ENCODE measurements around the gene PIWIL4. TPM values are rescaled to one million over a fixed set of nuclear protein-coding genes. Genes with fewer than 3 reads are reported as not detected.
A peak's percentile ranks its signal among the peaks of the same experiment; 100 is the strongest.
"Not testable (repeated sequence)": the region's sequence is repeated elsewhere in the genome, so short reads cannot be mapped to it uniquely, and the experiment has no call there.

The PIWIL4 gene
- polyA plus RNA-seq, 1 experiment: 1.0 TPM

- ChIA-PET CTCF (interaction anchor here (2.0 to 5.5 kb wide), 4 partner anchors 10 to 285 kb away, joined by 6 to 45 read pairs (median 14); no protein-coding TSS in a partner anchor), POLR2A (interaction anchor here (0.8 kb wide), 1 partner anchor 155 kb away, joined by 4 read pairs; the partner anchor contains the start of gene AMOTL1)
- no peak overlapping the region for H3K4me3 ChIP-seq (ENCODE audit: low read depth, low read length)
- H3K27me3 ChIP-seq (ENCODE audit: control insufficient read depth, insufficient read depth, low read length): no peaks in the 10 kb centered on the region
- no peak for TF ChIP-seq CTCF (IDR thresholded peaks at IDR 0.05; ENCODE audit: low read depth, low read length)
- H3K9me3 ChIP-seq (ENCODE audit: control insufficient read depth, insufficient read depth, low read length): peaks cover 3% of the 10 kb centered on the region; the same call in 1 of the 2 replicates
- H3K27ac ChIP-seq (ENCODE audit: low read depth, low read length): no peak overlapping the region
- no peak for DNase-seq (ENCODE audit: low read depth, low spot score)
Observed at GRCh38 chr11:94613120-94613519, 46.0 kb downstream of the PIWIL4 start.

GRCh38 chr11:94623120-94623735 is 56.1 kb downstream of the PIWIL4 start:
- CTCF ChIA-PET: interaction anchor here (0.5 to 7.9 kb wide), 87 partner anchors 9 to 1803 kb away, joined by 3 to 173 read pairs (median 4); partner anchors contain the start of genes CWC15 and SRSF8
- peak; percentile 46 for DNase-seq (ENCODE audit: low read depth, low spot score)
- no peaks in the 10 kb centered on the region; the same call in 1 of the 2 replicates for H3K9me3 ChIP-seq (ENCODE audit: control insufficient read depth, insufficient read depth, low read length)
- POLR2A ChIA-PET: no interaction called here
- TF ChIP-seq CTCF (IDR thresholded peaks at IDR 0.05; ENCODE audit: low read depth, low read length): peak; percentile 90
- no peak overlapping the region for H3K4me3 ChIP-seq (ENCODE audit: low read depth, low read length)
- H3K27ac ChIP-seq (ENCODE audit: low read depth, low read length): no peak overlapping the region
- H3K27me3 ChIP-seq (ENCODE audit: control insufficient read depth, insufficient read depth, low read length): peaks cover 2% of the 10 kb centered on the region

DNA sequence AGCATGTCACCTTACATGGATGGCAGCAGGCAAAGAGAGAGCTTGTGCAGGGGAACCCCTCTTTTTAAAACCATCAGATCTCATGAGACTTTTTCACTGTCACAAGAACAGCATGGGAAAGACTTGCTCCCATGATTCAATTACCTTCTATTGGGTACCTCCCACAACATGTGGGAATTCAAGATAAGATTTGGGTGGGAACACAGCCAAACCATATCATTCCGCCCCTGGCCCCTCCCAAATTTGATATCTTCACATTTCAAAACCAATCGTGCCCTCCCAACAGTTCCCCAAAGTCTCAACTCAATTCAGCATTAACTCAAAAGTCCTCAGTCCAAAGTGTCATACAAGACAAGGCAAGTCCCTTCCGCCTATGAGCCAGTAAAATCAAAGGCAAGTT is 58.3 kb downstream of the PIWIL4 start:
- POLR2A ChIA-PET; DNase-seq (ENCODE audit: low read depth, low spot score); H3K4me3 ChIP-seq (ENCODE audit: low read depth, low read length); H3K27me3 ChIP-seq (ENCODE audit: control insufficient read depth, insufficient read depth, low read length); H3K27ac ChIP-seq (ENCODE audit: low read depth, low read length); H3K9me3 ChIP-seq (ENCODE audit: control insufficient read depth, insufficient read depth, low read length): not testable (repeated sequence)
- CTCF ChIA-PET: interaction anchor here (1.5 to 7.9 kb wide), 3 partner anchors 117 to 342 kb away, joined by 3 to 173 read pairs (median 101); no protein-coding TSS in a partner anchor

- H3K27ac ChIP-seq (ENCODE audit: low read depth, low read length); POLR2A ChIA-PET: not testable (repeated sequence)
Observed at GRCh38 chr11:94627003-94627560, 59.9 kb downstream of the PIWIL4 start.

DNA sequence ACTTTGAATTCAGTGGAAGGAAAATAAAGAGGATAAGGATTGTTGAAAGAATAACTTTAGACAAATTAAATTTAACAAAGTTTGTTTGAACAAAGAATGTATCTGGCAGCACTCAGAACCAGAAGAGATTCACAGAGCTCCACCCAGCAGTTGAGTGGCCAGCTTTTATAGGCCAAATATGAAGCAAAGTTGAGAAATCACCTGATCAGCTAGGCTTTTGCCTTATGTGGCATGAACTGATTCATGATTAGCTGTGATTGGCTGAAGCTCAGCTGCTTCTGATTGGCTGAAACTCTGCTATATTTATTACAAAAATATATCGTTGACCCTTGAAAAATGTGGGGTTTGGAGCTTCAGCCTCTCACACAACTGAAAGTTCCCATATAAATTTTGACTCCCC is 62.6 kb downstream of the PIWIL4 start:
- no peaks in the 10 kb centered on the region; the same call in 1 of the 2 replicates for H3K9me3 ChIP-seq (ENCODE audit: control insufficient read depth, insufficient read depth, low read length)
- DNase-seq (ENCODE audit: low read depth, low spot score): no peak
- H3K4me3 ChIP-seq (ENCODE audit: low read depth, low read length): no peak overlapping the region
- ChIA-PET CTCF (interaction anchor here (1.0 to 2.1 kb wide), 2 partner anchors 157 to 268 kb away, joined by 4 to 7 read pairs; no protein-coding TSS in a partner anchor), POLR2A (no interaction called here)
- no peak overlapping the region for H3K27ac ChIP-seq (ENCODE audit: low read depth, low read length)
- no peak for TF ChIP-seq CTCF (IDR thresholded peaks at IDR 0.05; ENCODE audit: low read depth, low read length)
- H3K27me3 ChIP-seq (ENCODE audit: control insufficient read depth, insufficient read depth, low read length): peaks cover 2% of the 10 kb centered on the region

More at GRCh38 chr11:94627003-94627560, 59.9 kb downstream of the PIWIL4 start:
- DNase-seq (ENCODE audit: low read depth, low spot score); H3K27me3 ChIP-seq (ENCODE audit: control insufficient read depth, insufficient read depth, low read length); H3K9me3 ChIP-seq (ENCODE audit: control insufficient read depth, insufficient read depth, low read length); H3K4me3 ChIP-seq (ENCODE audit: low read depth, low read length): not testable (repeated sequence)
- CTCF ChIA-PET: interaction anchor here (1.0 to 7.9 kb wide), 2 partner anchors 135 to 340 kb away, joined by 3 to 173 read pairs; no protein-coding TSS in a partner anchor

- CTCF ChIA-PET: interaction anchor here (1.0 to 2.1 kb wide), 2 partner anchors 156 to 267 kb away, joined by 4 to 7 read pairs; no protein-coding TSS in a partner anchor
- TF ChIP-seq CTCF (IDR thresholded peaks at IDR 0.05; ENCODE audit: low read depth, low read length): no peak
- H3K27me3 ChIP-seq (ENCODE audit: control insufficient read depth, insufficient read depth, low read length): no peaks in the 10 kb centered on the region
- no peak overlapping the region for H3K27ac ChIP-seq (ENCODE audit: low read depth, low read length)
- DNase-seq (ENCODE audit: low read depth, low spot score): no peak
- no peaks in the 10 kb centered on the region; the same call in 1 of the 2 replicates for H3K9me3 ChIP-seq (ENCODE audit: control insufficient read depth, insufficient read depth, low read length)
- H3K4me3 ChIP-seq (ENCODE audit: low read depth, low read length): no peak overlapping the region
- POLR2A ChIA-PET: no interaction called here
Observed at GRCh38 chr11:94630221-94630620, 63.1 kb downstream of the PIWIL4 start.
